ENCODE data around the gene BLOC1S5.

The BLOC1S5 gene

GRCh38 chr6:8027965-8028651 lies 36.1 kb downstream of the BLOC1S5 start:
- Histone ChIP-seq H3K9ac (ENCODE audit: low read length) (no peak overlapping the region), H3K36me3 (replicated peaks; ENCODE audit: low read depth, low read length) (no peaks in the 10 kb centered on the region), H3K9me3 (ENCODE audit: insufficient read depth, low read length) (no peaks in the 10 kb centered on the region), H3K27ac (ENCODE audit: low read length) (no peak overlapping the region), H3K4me2 (ENCODE audit: low read length) (no peak overlapping the region), H3K4me3 (ENCODE audit: low read length) (no peak overlapping the region), H4K20me1 (ENCODE audit: insufficient read depth, low read length) (no peaks in the 10 kb centered on the region), H3K4me1 (ENCODE audit: low read length) (peaks cover 5% of the 10 kb centered on the region; the same call in 1 of the 2 replicates), H2AFZ (ENCODE audit: low read depth, low read length) (no peak overlapping the region), H3K79me2 (ENCODE audit: low read length) (peaks cover 11% of the 10 kb centered on the region), H3K27me3 (ENCODE audit: low read depth, low read length) (no peaks in the 10 kb centered on the region)
- TF ChIP-seq EZH2phosphoT487 (IDR thresholded peaks at IDR 0.05; ENCODE audit: low read depth), result no peak
- no peak for TF ChIP-seq CTCF (IDR thresholded peaks at IDR 0.05; ENCODE audit: low read depth, low read length)

GRCh38 chr6:8026800-8027199 lies 37.4 kb downstream of the BLOC1S5 start:
- Histone ChIP-seq H3K4me1 (ENCODE audit: low read length) (peaks cover 5% of the 10 kb centered on the region; the same call in 1 of the 2 replicates), H3K9ac (ENCODE audit: low read length) (no peak overlapping the region), H3K79me2 (ENCODE audit: low read length) (peaks cover 11% of the 10 kb centered on the region), H3K27me3 (ENCODE audit: low read depth, low read length) (no peaks in the 10 kb centered on the region), H2AFZ (ENCODE audit: low read depth, low read length) (no peak overlapping the region), H3K4me2 (ENCODE audit: low read length) (no peak overlapping the region), H4K20me1 (ENCODE audit: insufficient read depth, low read length) (no peaks in the 10 kb centered on the region), H3K4me3 (ENCODE audit: low read length) (no peak overlapping the region), H3K9me3 (ENCODE audit: insufficient read depth, low read length) (no peaks in the 10 kb centered on the region), H3K36me3 (replicated peaks; ENCODE audit: low read depth, low read length) (no peaks in the 10 kb centered on the region), H3K27ac (ENCODE audit: low read length) (no peak overlapping the region)
- TF ChIP-seq EZH2phosphoT487 (IDR thresholded peaks at IDR 0.05; ENCODE audit: low read depth), result no peak
- TF ChIP-seq CTCF (IDR thresholded peaks at IDR 0.05; ENCODE audit: low read depth, low read length), result no peak

- Histone ChIP-seq H3K27me3 (ENCODE audit: low read depth, low read length) (no peaks in the 10 kb centered on the region), H2AFZ (ENCODE audit: low read depth, low read length) (no peak overlapping the region), H3K27ac (ENCODE audit: low read length) (no peak overlapping the region), H4K20me1 (ENCODE audit: insufficient read depth, low read length) (no peaks in the 10 kb centered on the region), H3K4me2 (ENCODE audit: low read length) (no peak overlapping the region), H3K79me2 (ENCODE audit: low read length) (peaks cover 11% of the 10 kb centered on the region), H3K4me1 (ENCODE audit: low read length) (no peaks in the 10 kb centered on the region), H3K36me3 (replicated peaks; ENCODE audit: low read depth, low read length) (peaks cover 3% of the 10 kb centered on the region), H3K9ac (ENCODE audit: low read length) (no peak overlapping the region), H3K4me3 (ENCODE audit: low read length) (no peak overlapping the region), H3K9me3 (ENCODE audit: insufficient read depth, low read length) (no peaks in the 10 kb centered on the region)
- TF ChIP-seq CTCF (IDR thresholded peaks at IDR 0.05; ENCODE audit: low read depth, low read length) (no peak), EZH2phosphoT487 (IDR thresholded peaks at IDR 0.05; ENCODE audit: low read depth) (no peak)
Observed at GRCh38 chr6:8025191-8025590, 39.0 kb downstream of the BLOC1S5 start.

- Histone ChIP-seq H3K36me3 (replicated peaks; ENCODE audit: low read depth, low read length) (peaks cover 3% of the 10 kb centered on the region), H4K20me1 (ENCODE audit: insufficient read depth, low read length) (no peaks in the 10 kb centered on the region), H3K9ac (ENCODE audit: low read length) (no peak overlapping the region), H2AFZ (ENCODE audit: low read depth, low read length) (no peak overlapping the region), H3K27ac (ENCODE audit: low read length) (no peak overlapping the region), H3K9me3 (ENCODE audit: insufficient read depth, low read length) (no peaks in the 10 kb centered on the region), H3K4me2 (ENCODE audit: low read length) (no peak overlapping the region), H3K4me1 (ENCODE audit: low read length) (no peaks in the 10 kb centered on the region), H3K79me2 (ENCODE audit: low read length) (no peaks in the 10 kb centered on the region), H3K4me3 (ENCODE audit: low read length) (no peak overlapping the region), H3K27me3 (ENCODE audit: low read depth, low read length) (no peaks in the 10 kb centered on the region)
- no peak for TF ChIP-seq CTCF (IDR thresholded peaks at IDR 0.05; ENCODE audit: low read depth, low read length)
- TF ChIP-seq EZH2phosphoT487 (IDR thresholded peaks at IDR 0.05; ENCODE audit: low read depth), result no peak
Observed at GRCh38 chr6:8023638-8024037, 40.6 kb downstream of the BLOC1S5 start.

All from OCI-LY3 (cell line).